BJ (cell line): ENCODE data around the gene TECPR2. TPM values are rescaled to one million over a fixed set of nuclear protein-coding genes. Genes with fewer than 3 reads are reported as not detected.

ENCODE experiments used
- CTCF ChIA-PET: fragments of 350-600 bp; formaldehyde crosslinking; extraction: SDS; loops from one replicate; lab custom pipeline; 2021; ENCODE audit warnings: antibody characterized with exemption, inconsistent platforms; lab: Yijun Ruan, JAX
- POLR2A ChIA-PET: fragments of 300-600 bp; sonication (Branson Sonifier 250); formaldehyde crosslinking; extraction: SDS; loops from one replicate; lab custom pipeline; 2021; ENCODE audit warnings: antibody characterized with exemption; lab: Charles Lee
- DNase-seq: peaks from one replicate; pipeline ENCODE4 v3.0.0-alpha.2; 2011; ENCODE audit warnings: low read depth
- H3K27me3 ChIP-seq: 2 replicates; pipeline ENCODE4 v1.6.0; 2011; ENCODE audit warnings: low read length; ENCODE audit not compliant: control insufficient read depth, insufficient read depth
- H3K36me3 ChIP-seq: 2 replicates; pipeline ENCODE4 v1.5.1; 2011; ENCODE audit warnings: low read length; ENCODE audit not compliant: control insufficient read depth, insufficient read depth
- H3K4me3 ChIP-seq: 2 replicates; pipeline ENCODE4 v1.5.1; 2011; ENCODE audit warnings: low read depth, mild to moderate bottlenecking, control low read depth, low read length
- polyA plus RNA-seq: library from polyadenylated mRNA; depleted of rRNA; stranded (reverse); fragments of >200 nt; gene quantifications from 2 replicates; pipeline ENCODE4 v1.2.3, GENCODE V29; 2011
- TF ChIP-seq, protein P1 (sequence below): IDR thresholded peaks from 2 replicates; pipeline ENCODE4 v1.5.1; 2011; ENCODE audit warnings: low read depth, mild to moderate bottlenecking, control low read depth, inconsistent platforms, low read length, moderate library complexity; ENCODE audit not compliant: insufficient read depth

Gene TECPR2
- polyA plus RNA-seq, 1 experiment = 11.7 TPM

DNA sequence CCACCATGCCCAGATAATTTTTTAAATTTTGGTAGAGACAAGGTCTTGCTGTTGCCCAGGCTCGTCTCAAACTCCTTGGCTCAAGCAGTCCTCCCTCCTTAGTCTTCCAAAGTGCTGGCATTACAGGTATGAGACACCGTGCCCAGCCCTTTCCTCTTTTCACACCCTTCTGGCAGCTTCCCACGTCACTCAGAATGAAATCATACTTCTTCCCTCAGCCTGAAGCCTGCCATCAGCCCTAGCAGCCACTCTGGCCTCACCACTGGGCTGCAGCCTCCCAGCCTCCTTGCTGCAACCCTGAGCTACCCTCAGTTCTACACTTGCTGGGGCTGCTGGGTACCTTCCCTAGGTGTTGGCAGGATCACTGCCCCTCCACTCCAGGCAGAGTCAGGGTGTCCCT lies 128.6 kb downstream of the TECPR2 start:
- H3K36me3 ChIP-seq = no peaks in the 10 kb centered on the region
- H3K4me3 ChIP-seq = no peak overlapping the region
- CTCF ChIA-PET = interaction anchor here (0.6 to 1.0 kb wide), 3 partner anchors 9 to 120 kb away, joined by 3 read pairs; no protein-coding TSS in a partner anchor
- no peaks in the 10 kb centered on the region for H3K27me3 ChIP-seq
- POLR2A ChIA-PET = no interaction called here
- no peak for DNase-seq
- TF ChIP-seq, protein P1, sequence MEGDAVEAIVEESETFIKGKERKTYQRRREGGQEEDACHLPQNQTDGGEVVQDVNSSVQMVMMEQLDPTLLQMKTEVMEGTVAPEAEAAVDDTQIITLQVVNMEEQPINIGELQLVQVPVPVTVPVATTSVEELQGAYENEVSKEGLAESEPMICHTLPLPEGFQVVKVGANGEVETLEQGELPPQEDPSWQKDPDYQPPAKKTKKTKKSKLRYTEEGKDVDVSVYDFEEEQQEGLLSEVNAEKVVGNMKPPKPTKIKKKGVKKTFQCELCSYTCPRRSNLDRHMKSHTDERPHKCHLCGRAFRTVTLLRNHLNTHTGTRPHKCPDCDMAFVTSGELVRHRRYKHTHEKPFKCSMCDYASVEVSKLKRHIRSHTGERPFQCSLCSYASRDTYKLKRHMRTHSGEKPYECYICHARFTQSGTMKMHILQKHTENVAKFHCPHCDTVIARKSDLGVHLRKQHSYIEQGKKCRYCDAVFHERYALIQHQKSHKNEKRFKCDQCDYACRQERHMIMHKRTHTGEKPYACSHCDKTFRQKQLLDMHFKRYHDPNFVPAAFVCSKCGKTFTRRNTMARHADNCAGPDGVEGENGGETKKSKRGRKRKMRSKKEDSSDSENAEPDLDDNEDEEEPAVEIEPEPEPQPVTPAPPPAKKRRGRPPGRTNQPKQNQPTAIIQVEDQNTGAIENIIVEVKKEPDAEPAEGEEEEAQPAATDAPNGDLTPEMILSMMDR = no peak

DNA sequence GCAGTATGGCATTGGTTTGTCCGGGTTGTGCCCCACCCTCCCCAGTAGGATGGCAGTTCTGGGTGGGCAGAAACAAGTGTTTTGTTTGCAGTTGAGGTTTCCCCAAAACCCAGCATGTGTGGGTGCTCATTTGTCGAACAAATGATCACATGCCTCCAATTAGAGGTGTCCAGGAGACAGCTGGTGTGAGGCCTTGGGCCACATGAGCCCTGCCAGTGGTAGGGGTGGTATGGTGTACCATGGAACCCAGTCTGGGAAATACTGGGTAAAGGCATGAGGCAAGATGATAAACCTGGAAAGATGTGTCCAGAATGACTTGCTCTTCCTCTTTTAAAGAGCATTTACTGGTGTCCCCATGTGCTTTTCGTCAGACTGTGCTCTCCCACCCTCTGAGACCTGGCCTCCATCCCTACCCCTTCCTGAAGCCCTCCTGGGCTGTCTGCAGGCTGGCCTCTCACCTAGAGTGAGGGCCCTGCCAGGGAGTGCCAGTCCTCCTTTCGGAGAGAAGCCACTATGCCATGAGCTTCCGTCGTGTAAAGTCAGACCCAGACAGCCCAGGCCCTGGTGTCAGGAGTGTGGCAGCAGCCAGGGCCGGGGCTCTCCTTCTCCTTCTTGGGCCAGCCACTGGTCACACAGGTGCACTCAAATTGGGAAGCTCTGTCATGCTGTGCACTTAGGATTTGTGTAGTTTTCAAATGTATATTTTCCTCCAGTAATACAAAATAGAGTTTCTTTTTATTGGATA lies 129.2 kb downstream of the TECPR2 start:
- TF ChIP-seq, protein P1 = no peak
- Histone ChIP-seq H3K4me3 (no peak overlapping the region), H3K36me3 (no peaks in the 10 kb centered on the region), H3K27me3 (no peaks in the 10 kb centered on the region)
- ChIA-PET POLR2A (no interaction called here), CTCF (interaction anchor here (1.0 kb wide), 1 partner anchor 8 kb away, joined by 3 read pairs; no protein-coding TSS in a partner anchor)
- DNase-seq = no peak

DNA sequence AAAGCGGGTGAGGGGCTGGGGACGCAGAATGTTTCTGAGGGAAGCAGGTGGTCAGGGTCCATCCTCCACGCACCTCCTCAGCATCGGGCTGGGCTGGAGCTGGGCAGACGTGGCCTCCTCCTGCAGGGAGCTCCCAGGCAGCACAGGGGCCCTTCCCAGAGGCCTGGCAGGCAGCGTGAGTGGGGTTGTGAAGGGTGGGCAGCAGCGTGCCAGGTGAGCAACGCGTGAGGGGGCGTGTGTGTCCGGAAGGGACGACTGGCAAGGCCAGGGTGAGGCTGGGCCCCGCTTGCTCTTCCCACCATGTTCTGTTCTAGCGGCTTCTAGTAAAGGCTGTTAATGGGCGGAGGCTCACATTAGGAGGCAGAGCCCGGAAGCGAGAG lies 129.8 kb downstream of the TECPR2 start:
- no peak for DNase-seq
- POLR2A ChIA-PET = no interaction called here
- H3K36me3 ChIP-seq = no peaks in the 10 kb centered on the region
- CTCF ChIA-PET = no interaction called here
- TF ChIP-seq, protein P1 = no peak
- H3K27me3 ChIP-seq = no peaks in the 10 kb centered on the region
- H3K4me3 ChIP-seq = no peak overlapping the region

DNA sequence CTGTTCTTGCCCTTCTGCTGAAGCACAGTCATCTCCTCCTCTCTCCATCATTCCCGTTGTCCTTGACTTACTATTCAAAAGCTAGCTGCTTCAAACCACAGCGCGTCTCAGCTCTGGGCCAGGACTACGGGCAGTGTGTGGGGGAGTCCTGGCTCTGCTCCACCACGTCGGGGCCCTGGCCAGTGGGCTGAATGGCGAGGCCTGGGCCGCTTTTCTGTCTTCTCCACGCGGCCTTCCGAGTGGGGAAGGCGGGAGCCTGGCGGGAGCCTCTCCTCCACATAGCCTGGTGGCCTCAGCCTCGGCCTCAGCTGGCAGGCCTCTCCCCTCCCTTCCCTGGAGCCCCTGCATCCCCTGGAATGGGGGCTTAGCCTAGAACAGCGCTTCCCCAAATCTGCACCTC lies 130.4 kb downstream of the TECPR2 start:
- TF ChIP-seq, protein P1 = no peak
- peaks cover 4% of the 10 kb centered on the region for H3K36me3 ChIP-seq
- CTCF ChIA-PET = no interaction called here
- H3K4me3 ChIP-seq = no peak overlapping the region
- no peak for DNase-seq
- POLR2A ChIA-PET = no interaction called here
- H3K27me3 ChIP-seq = no peaks in the 10 kb centered on the region

DNA sequence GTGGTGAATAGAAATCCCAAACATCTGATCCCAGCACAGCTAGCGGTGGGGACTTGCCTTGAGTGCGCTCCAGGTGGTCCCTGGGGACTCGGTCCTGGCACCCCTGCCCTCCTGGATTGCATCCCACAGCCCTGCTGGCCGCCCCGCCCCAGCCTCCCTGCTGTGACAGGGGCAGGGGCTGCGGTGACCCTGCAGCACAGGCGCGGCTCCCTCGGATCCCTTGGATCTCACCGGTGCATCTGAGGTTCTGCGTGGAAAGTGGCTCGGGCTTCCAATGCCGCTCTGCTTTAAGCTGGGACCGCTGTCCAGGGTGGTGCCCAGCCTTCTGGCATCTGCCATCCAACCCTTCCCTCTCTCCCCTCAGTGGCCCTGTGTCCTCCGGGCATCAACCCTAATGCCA lies 130.8 kb downstream of the TECPR2 start:
- TF ChIP-seq, protein P1 = no peak
- no peaks in the 10 kb centered on the region for H3K27me3 ChIP-seq
- ChIA-PET POLR2A (no interaction called here), CTCF (no interaction called here)
- H3K4me3 ChIP-seq = no peak overlapping the region
- H3K36me3 ChIP-seq = peaks cover 6% of the 10 kb centered on the region
- no peak for DNase-seq
